UCSD-AML1 (cell line): ENCODE results near the gene LPXN.

ENCODE experiments used
- DNase-seq: peaks from one replicate; lab custom pipeline; 2025; ENCODE audit not compliant: unreplicated experiment; lab: John Stamatoyannopoulos, UW

Gene LPXN

GRCh38 chr11:58525037-58525614 is 50.5 kb downstream of the LPXN start:
- DNase-seq: peak; percentile 14

- DNase-seq: peak; percentile 39
Observed at GRCh38 chr11:58524232-58525036, 51.2 kb downstream of the LPXN start.

GRCh38 chr11:58513747-58514367 is 61.8 kb downstream of the LPXN start:
- peak; percentile 22 for DNase-seq

GRCh38 chr11:58511636-58512035 is 64.0 kb downstream of the LPXN start:
- DNase-seq: no peak

GRCh38 chr11:58509748-58510147 is 65.9 kb downstream of the LPXN start:
- DNase-seq: no peak

GRCh38 chr11:58508814-58509213 is 66.8 kb downstream of the LPXN start:
- no peak for DNase-seq

- no peak for DNase-seq
Observed at GRCh38 chr11:58508005-58508404, 67.7 kb downstream of the LPXN start, which contains the start of gene OR5B21. Gene OR5B21, minus strand, starts transcription at chr11:58508105. Its CDS starts 0 bp downstream, at chr11:58508105.

GRCh38 chr11:58507355-58507754 is 68.3 kb downstream of the LPXN start:
- no peak for DNase-seq

GRCh38 chr11:58506935-58507334 is 68.7 kb downstream of the LPXN start:
- DNase-seq: no peak

- no peak for DNase-seq
Observed at GRCh38 chr11:58505849-58506248, 69.8 kb downstream of the LPXN start.

- no peak for DNase-seq
Observed at GRCh38 chr11:58504232-58504631, 71.4 kb downstream of the LPXN start.

GRCh38 chr11:58503361-58503856 is 72.2 kb downstream of the LPXN start:
- DNase-seq: no peak

- DNase-seq: no peak
Observed at GRCh38 chr11:58502004-58502403, 73.7 kb downstream of the LPXN start.

GRCh38 chr11:58498464-58498863 is 77.2 kb downstream of the LPXN start:
- peak; percentile 10 for DNase-seq

GRCh38 chr11:58497951-58498350 is 77.7 kb downstream of the LPXN start:
- no peak for DNase-seq

- no peak for DNase-seq
Observed at GRCh38 chr11:58495906-58496305, 79.8 kb downstream of the LPXN start.

- no peak for DNase-seq
Observed at GRCh38 chr11:58494101-58494500, 81.6 kb downstream of the LPXN start.

- DNase-seq: no peak
Observed at GRCh38 chr11:58493676-58494075, 82.0 kb downstream of the LPXN start.

GRCh38 chr11:58490827-58491226 is 84.8 kb downstream of the LPXN start:
- no peak for DNase-seq

GRCh38 chr11:58487170-58487569 is 88.5 kb downstream of the LPXN start:
- no peak for DNase-seq

GRCh38 chr11:58485961-58486360 is 89.7 kb downstream of the LPXN start:
- DNase-seq: no peak
